ENCODE data around the gene ABO. TPM values are rescaled to one million over a fixed set of nuclear protein-coding genes. Genes with fewer than 3 reads are reported as not detected.
"Not testable (repeated sequence)": the region's sequence is repeated elsewhere in the genome, so short reads cannot be mapped to it uniquely, and the experiment has no call there.

ABO gene
- total RNA-seq, 2 experiments from 2014 or later, result not detected

- no peak for DNase-seq
- Mint-ChIP-seq H3K4me1 (ENCODE audit: low read depth) (no peaks in the 10 kb centered on the region), H3K36me3 (ENCODE audit: low read depth) (no peaks in the 10 kb centered on the region), H3K4me3 (no peak overlapping the region), H3K9me3 (no peaks in the 10 kb centered on the region), H3K27me3 (peaks cover 4% of the 10 kb centered on the region), H3K27ac (no peak overlapping the region)
- intact Hi-C loops (cut with micrococcal nuclease), result no loop called here
- ChIA-PET CTCF (no interaction called here), POLR2A (no interaction called here)
- no peak for TF ChIP-seq CTCF (IDR thresholded peaks at IDR 0.05)
- ATAC-seq, result no peak
Measured at GRCh38 chr9:133254471-133254870, 20.5 kb downstream of the ABO start.

- intact Hi-C loops (cut with micrococcal nuclease), result no loop called here
- ChIA-PET CTCF (no interaction called here), POLR2A (no interaction called here)
- Mint-ChIP-seq H3K36me3 (ENCODE audit: low read depth) (no peaks in the 10 kb centered on the region), H3K27me3 (peaks cover 4% of the 10 kb centered on the region), H3K4me1 (ENCODE audit: low read depth) (no peaks in the 10 kb centered on the region), H3K27ac (no peak overlapping the region), H3K4me3 (no peak overlapping the region), H3K9me3 (no peaks in the 10 kb centered on the region)
- DNase-seq (no peak), ATAC-seq (no peak)
- TF ChIP-seq CTCF (IDR thresholded peaks at IDR 0.05), result no peak
Measured at GRCh38 chr9:133253268-133253667, 21.7 kb downstream of the ABO start.

- Mint-ChIP-seq H3K27ac (no peak overlapping the region), H3K27me3 (peaks cover 4% of the 10 kb centered on the region), H3K4me1 (ENCODE audit: low read depth) (no peaks in the 10 kb centered on the region), H3K36me3 (ENCODE audit: low read depth) (no peaks in the 10 kb centered on the region), H3K9me3 (no peaks in the 10 kb centered on the region), H3K4me3 (no peak overlapping the region)
- intact Hi-C loops (cut with micrococcal nuclease), result no loop called here
- DNase-seq (no peak), ATAC-seq (no peak)
- no peak for TF ChIP-seq CTCF (IDR thresholded peaks at IDR 0.05)
- POLR2A ChIA-PET, result no interaction called here
- CTCF ChIA-PET, result interaction anchor here (1.2 kb wide), 1 partner anchor 27 kb away, joined by 3 read pairs; no protein-coding TSS in a partner anchor
Measured at GRCh38 chr9:133252301-133253020, 22.5 kb downstream of the ABO start.

GRCh38 chr9:133251773-133252172, 23.2 kb downstream of the ABO start:
- ChIA-PET CTCF (interaction anchor here (1.2 kb wide), 1 partner anchor 28 kb away, joined by 3 read pairs; no protein-coding TSS in a partner anchor), POLR2A (no interaction called here)
- H3K27ac Mint-ChIP-seq, result no peak overlapping the region
- no peaks in the 10 kb centered on the region for H3K4me1 Mint-ChIP-seq (ENCODE audit: low read depth)
- no peak for TF ChIP-seq CTCF (IDR thresholded peaks at IDR 0.05)
- intact Hi-C loops (cut with micrococcal nuclease), result no loop called here
- DNase-seq, result no peak
- ATAC-seq, result no peak
- H3K36me3 Mint-ChIP-seq (ENCODE audit: low read depth), result no peaks in the 10 kb centered on the region
- no peaks in the 10 kb centered on the region for H3K9me3 Mint-ChIP-seq
- peaks cover 4% of the 10 kb centered on the region for H3K27me3 Mint-ChIP-seq
- no peak overlapping the region for H3K4me3 Mint-ChIP-seq

GRCh38 chr9:133251221-133251620, 23.8 kb downstream of the ABO start:
- intact Hi-C loops (cut with micrococcal nuclease); H3K27me3 Mint-ChIP-seq; H3K9me3 Mint-ChIP-seq; H3K4me3 Mint-ChIP-seq; DNase-seq; H3K4me1 Mint-ChIP-seq (ENCODE audit: low read depth); H3K27ac Mint-ChIP-seq; ATAC-seq; CTCF ChIA-PET; H3K36me3 Mint-ChIP-seq (ENCODE audit: low read depth): not testable (repeated sequence)
- POLR2A ChIA-PET, result interaction anchor here (0.6 kb wide), 1 partner anchor 333 kb away, joined by 3 read pairs; no protein-coding TSS in a partner anchor

Data from activated CD8-positive, alpha-beta T cell treated with anti-CD3 and anti-CD28 coated beads for 36 hours (primary cell).